GM18498 (cell line): ENCODE data around the gene RPN2.

Source experiments
- ATAC-seq: cut with Tn5 transposase; IDR thresholded peaks from one replicate; pipeline ENCODE4 v1.9.1; 2021; ENCODE audit warnings: mild to moderate bottlenecking, moderate library complexity; ENCODE audit not compliant: unreplicated experiment

The RPN2 gene

GRCh38 chr20:37209193-37209592 lies 30.1 kb downstream of the RPN2 start:
- ATAC-seq, result no peak

GRCh38 chr20:37209661-37210314 lies 30.7 kb downstream of the RPN2 start:
- no peak for ATAC-seq

- no peak for ATAC-seq
These were observed 39.3 kb downstream of the RPN2 start for GRCh38 chr20:37218441-37218840.

- no peak for ATAC-seq
These were observed 39.8 kb downstream of the RPN2 start for GRCh38 chr20:37218976-37219375.

DNA sequence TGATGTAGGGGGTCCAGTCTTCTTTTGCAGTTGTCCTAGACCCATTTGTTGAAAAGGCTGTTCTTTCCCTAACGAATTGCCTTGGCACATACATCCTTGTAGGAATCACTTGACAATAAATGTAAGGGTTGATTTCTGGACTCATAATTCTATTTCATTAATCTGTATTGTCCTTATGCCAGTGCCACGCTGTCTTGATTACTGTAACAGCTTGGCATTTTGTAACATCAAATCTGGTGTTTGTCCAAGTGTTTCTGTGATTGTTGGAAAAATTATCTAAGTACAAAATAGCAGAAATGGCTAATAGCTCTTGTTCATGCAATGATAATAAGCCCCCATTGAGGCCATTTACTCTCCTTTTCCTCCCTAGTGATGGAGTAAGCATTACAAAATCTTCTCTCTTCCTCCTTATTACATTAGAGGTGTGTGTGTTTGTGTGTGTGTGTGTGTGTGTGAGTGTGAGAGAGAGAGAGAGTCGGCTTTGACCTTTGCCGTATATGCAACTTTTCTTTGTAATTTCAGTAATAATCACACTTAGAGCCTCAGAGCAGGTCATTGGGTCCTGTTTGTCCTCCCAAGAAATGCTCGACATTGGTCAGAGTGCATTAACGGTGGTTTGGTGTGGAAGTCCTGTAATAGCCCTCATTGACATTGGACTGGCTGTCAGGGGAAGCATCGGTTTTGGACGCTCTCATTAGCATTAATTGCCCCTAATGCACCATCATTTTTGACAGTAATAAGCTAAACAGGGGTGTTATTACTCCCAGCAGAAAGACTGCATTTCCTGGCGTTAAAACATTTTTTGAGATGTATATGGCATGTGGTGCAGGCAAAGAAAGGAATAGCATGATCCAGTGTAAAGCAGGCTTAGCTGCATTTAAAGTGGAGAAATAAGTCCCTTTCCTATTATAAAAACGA lies 40.9 kb downstream of the RPN2 start:
- ATAC-seq, result no peak

DNA sequence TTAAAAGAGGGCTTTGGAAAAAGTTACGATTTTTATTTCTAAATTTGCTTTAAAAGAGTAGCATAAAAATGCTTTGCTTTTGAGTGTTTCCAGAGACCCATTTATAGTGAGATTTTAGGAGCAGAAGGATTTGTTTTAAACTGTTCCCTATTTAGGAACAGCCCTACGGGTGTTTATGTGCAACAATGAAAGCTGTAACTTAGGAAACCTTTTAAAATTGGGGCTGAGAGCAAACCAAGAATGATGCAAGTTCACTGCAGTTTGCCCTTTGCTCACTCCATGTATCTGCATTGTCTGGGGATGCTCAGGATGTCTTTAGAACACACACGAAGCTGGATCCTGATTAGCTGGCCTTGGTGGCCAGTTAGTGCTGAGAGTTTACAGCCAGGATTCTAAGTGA lies 41.6 kb downstream of the RPN2 start:
- no peak for ATAC-seq

- no peak for ATAC-seq
These were observed 43.0 kb downstream of the RPN2 start for GRCh38 chr20:37222086-37222485.

- no peak for ATAC-seq
These were observed 43.9 kb downstream of the RPN2 start for GRCh38 chr20:37223053-37223452.

- no peak for ATAC-seq
These were observed 46.0 kb downstream of the RPN2 start for GRCh38 chr20:37225146-37225545.

DNA sequence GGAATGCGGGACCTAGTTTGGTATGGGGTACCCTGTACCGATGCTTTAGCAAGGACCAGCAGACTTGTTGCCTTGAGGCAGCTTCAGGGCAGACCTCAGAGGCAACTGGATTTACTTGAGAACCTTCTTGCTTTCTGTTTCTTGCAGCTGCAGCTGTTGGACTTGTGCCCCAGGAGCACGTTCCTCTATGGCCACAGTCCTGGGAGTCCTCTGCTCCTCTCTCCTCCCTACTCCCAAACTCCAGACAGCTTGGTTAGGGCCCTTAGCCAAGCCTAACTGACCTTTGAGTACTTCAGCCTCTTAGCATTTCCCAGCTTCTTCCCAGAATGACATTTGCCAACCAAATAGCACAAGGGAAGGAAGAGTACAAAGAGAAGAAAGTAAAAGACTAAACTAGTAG lies 47.8 kb downstream of the RPN2 start:
- no peak for ATAC-seq

DNA sequence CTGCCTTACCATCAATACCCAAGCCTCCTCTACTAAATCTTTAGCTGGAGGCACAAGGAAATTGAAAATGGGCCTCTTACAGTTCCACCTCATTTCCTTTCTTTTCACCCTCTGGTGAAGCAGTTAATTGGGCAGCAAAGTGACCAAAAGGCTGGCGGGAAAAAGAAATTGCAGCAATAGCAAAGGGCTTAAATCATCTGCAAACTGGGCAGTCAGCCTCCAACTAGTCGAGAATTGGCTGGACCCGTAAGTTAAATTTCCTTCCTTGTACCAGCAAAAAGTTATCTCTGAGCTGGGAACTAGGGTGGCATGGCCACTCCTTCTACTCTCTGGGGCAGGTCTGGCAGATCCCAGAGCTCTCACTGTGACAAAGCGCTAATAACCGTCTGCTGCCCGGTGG lies 49.0 kb downstream of the RPN2 start:
- no peak for ATAC-seq

DNA sequence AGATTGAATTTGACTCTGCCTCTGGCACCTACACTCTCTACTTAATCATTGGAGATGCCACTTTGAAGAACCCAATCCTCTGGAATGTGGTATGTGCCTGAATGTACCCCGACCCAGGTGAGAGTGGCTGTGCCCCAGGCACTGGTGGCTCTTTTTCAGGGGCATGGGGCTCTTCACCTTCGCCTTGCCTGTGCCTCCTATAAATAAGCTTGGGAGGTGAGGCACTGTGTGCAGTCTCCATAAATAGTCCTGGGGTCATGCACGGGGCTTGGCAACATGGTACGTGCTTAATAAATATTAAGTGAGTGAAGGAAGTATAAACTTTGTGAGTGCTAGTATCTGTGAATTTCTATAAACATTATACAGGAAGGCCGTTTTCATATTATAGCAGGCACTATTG lies 49.5 kb downstream of the RPN2 start:
- ATAC-seq, result no peak

- ATAC-seq, result no peak
These were observed 50.2 kb downstream of the RPN2 start for GRCh38 chr20:37229357-37229756.

GRCh38 chr20:37230200-37230599 lies 51.1 kb downstream of the RPN2 start:
- ATAC-seq, result no peak

GRCh38 chr20:37231947-37232630 lies 53.0 kb downstream of the RPN2 start:
- no peak for ATAC-seq

GRCh38 chr20:37233548-37234253 lies 54.6 kb downstream of the RPN2 start:
- no peak for ATAC-seq

- no peak for ATAC-seq
These were observed 55.1 kb downstream of the RPN2 start for GRCh38 chr20:37234254-37234581.

GRCh38 chr20:37235065-37235464 lies 55.9 kb downstream of the RPN2 start:
- ATAC-seq, result no peak

DNA sequence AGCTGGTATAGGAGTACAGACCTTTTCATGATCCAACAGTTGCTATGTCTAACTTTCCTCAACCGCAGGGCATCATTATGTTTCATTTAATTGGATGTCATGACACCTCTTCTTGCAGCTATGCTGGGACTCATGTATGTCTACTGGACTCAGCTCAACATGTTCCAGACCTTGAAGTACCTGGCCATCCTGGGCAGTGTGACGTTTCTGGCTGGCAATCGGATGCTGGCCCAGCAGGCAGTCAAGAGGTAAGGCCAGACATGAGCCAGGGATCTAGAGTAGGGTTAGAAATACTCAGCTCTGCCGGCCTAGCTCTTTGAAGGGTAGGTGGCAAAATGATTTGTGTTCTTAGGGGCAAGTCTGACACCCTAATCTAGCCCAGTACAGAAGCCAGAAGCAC lies 57.3 kb downstream of the RPN2 start:
- no peak for ATAC-seq

GRCh38 chr20:37237656-37238055 lies 58.5 kb downstream of the RPN2 start:
- no peak for ATAC-seq

GRCh38 chr20:37238426-37238825 lies 59.3 kb downstream of the RPN2 start:
- ATAC-seq, result no peak
